T-helper 1 cell treated with Interleukin-12 subunit alpha and Interleukin-12 subunit beta and Interleukin-4 antibody, amounts not matched to agents 30 ng/mL and 1 ng/mL, for 36 hours (primary cell): ENCODE measurements around the gene COL5A1. TPM values are rescaled to one million over a fixed set of nuclear protein-coding genes. Genes with fewer than 3 reads are reported as not detected.
"Not testable (repeated sequence)": the region's sequence is repeated elsewhere in the genome, so short reads cannot be mapped to it uniquely, and the experiment has no call there.

Experiments used
- intact Hi-C: fragments of 100-400 bp; cut with micrococcal nuclease; formaldehyde crosslinking; loops from one replicate; pipeline ENCODE4 v1.15.1; 2024
- total RNA-seq: library from RNA; stranded (reverse); gene quantifications from 2 replicates; pipeline ENCODE4 v1.2.3, GENCODE V29; 2022

Gene COL5A1
- total RNA-seq, 1 donor from 2014 or later, result 0.02 TPM

DNA sequence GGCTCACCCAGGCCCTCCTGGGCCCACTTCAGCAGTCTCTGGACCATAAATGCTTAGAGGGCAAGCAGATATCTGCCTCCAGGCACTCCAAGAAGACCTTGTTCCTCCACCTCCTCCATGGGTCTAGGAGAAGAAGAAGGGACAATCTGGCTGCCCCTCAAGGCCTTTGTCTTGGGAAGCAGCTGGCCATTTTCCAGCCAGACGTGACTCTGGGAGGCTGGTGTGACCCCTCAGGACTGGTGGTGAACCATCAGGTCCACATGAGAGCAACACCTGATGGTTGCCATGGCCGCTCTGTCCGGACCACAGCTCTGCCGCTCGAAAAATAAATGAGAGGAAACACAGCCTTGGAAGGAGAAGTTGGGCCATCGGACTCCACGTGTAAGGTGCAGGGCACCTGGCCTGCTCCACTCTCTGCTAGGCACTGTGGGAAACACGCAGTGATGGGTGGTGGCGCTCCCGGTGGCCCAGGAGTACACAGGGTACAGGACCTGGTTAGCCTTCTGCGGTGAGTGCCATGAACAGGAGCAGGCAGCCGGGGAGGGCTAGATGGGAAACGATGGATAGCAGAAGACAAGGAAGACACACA is 3.0 kb upstream of the COL5A1 start:
- intact Hi-C loops, result no loop called here

DNA sequence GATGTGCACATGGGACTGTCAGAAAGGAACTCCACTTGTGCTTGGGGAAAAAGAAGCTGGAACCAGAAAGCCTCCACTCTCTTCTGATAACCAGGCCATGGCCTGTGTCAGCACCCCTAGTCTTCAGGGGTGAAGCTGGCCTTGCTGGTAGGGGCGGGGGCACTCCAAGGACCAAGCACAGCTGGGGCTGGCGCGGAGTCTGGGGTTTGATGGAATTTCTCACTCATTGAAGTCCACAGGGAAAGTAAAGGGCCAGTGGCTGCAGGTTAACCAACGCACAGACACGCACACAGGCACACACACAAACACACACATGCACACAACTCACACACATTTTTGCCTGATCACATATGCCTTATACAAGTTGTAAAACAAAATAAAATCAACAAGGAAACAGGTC is 1.6 kb upstream of the COL5A1 start:
- intact Hi-C loops, result no loop called here

DNA sequence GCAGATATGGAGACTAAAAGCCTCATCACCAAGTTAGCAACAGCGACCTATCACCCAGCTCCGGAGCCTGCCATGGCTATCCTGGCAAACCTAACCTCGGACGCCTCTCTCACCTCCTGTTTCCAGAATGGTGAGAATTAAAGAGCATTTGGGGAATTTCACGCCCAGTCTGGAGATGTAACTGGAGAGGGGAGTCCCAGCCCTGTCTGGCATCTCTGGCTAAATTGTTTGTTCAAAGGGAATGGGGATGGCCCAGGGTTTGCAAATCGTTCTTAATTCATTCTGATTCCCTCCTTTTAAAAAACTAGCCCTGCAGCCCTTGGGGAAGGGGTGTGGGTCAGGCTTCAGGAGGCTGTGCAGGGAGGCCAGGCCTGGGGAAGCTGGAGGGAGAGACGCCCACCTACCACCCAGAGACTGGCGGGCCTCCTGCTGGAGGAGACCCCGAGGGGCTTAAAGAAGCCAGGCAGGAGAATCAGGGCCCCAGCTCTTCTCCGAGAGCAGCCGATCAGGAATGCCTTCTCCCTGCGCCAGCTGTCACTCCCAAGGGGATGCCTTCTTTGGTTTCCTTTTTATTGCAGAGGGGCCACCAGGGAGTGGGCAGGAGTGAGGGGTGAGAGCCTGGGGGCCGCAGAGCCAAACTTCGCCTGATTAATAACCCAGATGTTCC is 964 bp upstream of the COL5A1 start:
- intact Hi-C loops, result no loop called here

DNA sequence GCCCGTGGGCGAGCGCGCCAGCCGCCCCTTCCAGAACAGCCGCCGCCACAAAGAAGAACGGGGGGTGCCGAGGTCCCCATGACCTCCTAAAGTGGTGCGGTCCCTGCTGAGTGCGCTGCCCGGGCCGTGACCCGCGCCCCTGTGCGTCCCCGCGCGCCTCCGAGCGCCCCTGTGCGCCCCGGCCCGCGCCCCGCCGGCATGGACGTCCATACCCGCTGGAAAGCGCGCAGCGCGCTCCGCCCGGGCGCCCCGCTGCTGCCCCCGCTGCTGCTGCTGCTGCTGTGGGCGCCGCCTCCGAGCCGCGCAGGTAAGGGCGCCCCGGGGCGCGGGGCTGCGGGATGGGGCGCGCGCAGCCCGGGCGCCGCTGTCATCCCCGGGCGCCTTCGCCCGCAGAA is 384 bp downstream of the COL5A1 start:
- intact Hi-C loops, result no loop called here

DNA sequence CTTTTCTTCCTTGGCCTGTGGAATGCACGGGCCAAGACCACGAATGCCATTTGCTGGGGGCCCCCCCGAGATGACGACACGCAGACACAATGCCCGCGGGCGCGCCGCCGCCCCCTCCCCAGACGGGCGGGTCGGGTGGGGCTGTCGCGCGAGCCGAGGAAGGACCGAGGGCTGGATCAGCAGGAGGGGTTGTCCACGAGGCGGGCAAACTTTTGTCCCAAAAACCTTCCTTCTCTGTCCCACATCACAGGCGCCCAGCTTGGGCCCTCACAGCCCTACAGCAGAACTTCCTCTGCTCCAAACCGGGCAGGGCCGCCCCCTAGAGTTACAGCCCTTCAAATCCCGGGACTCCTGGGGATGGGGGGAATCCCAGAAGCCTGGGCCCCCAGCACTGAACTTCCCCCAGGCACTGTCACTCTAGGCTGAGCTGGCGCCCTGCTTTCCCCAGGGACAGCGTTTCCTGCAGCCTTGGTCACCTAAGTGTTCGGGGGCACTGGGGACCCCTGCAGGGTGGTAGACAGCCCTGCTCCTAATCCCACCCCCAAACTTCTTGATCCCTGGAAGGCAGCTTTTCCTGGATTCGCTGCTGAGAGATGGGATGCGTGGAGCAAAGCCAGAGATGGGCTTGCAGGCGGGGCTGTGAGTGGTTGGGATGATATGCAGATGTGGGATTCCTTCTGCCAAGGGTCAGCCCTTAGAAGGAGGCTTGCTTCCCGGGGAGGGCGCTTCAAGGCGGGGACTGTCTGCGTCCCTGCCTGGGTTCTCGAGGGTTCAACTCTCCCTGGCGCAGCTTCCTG is 980 bp downstream of the COL5A1 start:
- intact Hi-C loops, result no loop called here

DNA sequence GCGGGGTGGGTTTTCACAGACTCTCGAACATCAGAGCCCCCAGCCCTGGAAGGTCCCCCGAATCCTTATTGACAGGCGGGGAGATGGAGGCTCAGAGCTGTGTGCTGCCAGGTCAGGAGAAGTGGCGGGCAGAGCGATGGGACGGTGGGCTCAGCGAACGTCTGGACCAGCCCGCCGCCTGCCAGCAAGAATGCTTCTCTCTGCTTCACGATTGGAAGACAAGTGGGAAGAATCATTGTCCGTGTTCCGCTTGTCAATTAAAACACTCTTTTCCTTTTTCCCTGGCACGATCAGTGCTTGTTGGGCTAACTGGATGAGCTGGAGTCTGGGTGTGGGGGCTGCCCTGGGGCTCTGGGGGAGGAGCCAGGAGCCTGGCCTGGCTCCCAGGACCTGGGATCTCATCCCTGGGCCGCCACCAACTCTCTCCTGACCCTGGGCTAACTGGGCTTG is 1.6 kb downstream of the COL5A1 start:
- intact Hi-C loops, result no loop called here

DNA sequence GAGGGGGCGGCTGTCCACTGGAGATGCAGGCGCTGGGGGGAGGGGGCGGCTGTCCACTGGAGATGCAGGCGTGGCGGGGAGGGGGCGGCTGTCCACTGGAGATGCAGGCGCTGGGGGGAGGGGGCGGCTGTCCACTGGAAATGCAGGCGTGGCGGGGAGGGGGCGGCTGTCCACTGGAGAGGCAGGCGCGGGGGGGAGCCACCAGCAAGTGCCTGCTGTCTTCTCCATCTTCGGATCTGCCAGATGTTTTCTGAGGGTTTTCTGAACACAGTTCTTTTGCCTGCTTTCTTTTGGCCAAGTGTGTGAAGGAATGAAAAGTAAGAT is 2.8 kb downstream of the COL5A1 start:
- intact Hi-C loops, result not testable (repeated sequence)

DNA sequence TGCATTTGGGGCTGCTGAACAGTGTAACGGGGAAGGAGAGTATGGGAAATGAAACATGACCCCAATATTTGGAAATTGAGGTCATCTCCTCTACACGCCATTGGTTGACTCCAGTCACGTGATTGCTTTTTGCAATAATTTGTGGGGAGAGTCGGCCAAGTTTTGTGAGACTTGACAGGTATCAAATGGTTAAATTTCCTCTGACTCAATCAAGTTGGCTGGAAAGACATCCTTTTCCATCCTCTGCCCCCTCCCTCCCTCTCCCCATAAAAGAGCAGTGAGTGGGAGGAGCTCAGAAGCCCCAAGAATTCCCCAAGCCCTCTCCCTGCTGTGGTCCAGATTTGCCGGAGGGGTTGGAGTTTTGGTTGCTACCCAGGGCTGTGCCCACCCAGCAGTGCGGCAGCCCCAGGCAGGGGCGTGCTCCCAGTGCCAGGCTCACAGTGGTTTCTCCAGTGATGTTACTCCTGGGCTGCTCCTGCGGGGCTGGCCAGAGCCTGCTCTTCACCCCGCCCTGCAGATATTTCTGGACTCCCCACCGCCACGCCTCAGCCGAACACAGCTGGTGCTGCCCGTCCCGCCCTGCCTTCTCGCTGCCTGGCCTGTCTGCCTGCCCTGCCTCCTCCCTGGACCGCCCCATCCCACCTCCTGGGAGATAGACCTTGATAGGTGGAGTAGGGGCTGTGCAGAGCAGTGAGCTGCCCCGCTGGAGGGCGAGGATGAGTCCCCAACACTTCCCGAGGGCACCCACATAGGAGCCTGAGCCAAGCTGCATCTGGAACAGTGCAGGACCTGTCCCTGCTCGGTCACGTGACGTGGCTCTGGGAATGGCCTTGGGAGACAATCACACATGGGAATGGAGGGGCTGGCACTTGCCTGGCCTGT is 3.4 kb downstream of the COL5A1 start:
- intact Hi-C loops, result no loop called here

DNA sequence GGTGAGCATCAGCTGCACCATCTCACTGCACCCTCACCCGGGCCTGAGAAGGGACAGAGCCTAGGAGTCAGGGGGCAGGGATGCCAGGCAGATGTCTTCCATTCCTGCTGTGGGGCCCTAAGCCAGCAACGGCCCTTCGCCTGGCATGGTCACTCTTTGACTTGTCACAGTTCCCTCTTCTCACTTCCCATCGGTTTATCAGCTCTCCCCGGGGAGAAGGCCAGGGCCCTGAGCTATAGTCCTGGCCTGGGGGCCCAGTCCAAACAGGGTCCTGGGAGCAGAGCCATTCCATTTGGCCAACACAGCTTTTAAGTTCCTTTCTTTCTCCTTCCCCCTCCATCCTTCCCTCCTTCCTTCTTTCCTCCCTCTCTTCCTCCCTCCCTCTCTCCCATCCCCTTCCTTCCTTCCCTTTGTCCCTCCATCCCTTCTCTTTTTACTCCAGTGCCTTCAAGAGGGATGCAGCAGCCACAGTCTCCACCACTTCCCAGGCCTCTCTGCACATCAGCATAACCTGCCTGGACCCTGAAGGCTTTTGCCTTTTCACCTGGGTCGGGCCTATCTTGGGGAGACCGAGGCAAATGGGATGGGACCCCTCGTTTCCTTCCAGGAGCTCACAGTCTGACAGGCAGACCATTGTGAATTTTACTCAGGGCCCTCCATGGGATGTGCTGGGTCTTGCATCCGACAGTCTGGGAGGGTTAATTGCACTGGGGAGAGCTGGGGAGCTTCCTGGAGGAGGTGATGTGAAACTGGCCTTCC is 4.2 kb downstream of the COL5A1 start:
- intact Hi-C loops, result no loop called here

DNA sequence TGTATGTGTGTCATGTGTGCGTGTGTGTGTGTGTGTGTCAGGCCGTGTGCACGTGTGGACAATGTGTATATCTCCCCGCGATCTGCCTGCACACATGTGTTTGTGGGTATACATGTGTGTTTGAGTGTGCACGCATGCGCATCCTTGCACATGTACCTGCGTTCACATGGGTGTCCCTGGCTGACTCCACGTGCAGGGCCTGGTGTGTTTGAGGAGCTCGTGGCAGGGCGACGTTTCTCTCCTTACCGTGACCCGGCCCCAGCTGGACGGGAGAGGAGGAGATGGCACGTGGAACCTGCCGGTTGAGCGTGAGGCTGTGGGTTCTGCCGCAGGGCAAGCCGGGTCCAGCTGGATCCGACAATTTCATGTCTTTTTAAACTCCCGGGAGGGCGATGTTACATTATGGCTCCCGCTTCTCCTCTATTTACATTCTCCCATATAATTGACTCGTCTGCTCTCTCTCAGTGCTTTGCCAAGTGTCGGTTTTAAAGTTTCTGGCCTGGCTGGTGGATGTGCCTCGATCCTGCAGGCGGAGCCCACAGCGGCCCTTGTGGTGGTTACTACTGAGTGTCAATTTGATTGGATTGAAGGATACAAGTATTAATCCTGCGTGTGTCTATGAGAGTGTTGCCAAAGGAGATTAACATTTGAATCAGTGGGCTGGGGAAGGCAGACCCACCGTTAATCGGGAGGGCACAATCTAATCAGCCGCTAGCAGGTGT is 5.9 kb downstream of the COL5A1 start:
- intact Hi-C loops, result no loop called here

DNA sequence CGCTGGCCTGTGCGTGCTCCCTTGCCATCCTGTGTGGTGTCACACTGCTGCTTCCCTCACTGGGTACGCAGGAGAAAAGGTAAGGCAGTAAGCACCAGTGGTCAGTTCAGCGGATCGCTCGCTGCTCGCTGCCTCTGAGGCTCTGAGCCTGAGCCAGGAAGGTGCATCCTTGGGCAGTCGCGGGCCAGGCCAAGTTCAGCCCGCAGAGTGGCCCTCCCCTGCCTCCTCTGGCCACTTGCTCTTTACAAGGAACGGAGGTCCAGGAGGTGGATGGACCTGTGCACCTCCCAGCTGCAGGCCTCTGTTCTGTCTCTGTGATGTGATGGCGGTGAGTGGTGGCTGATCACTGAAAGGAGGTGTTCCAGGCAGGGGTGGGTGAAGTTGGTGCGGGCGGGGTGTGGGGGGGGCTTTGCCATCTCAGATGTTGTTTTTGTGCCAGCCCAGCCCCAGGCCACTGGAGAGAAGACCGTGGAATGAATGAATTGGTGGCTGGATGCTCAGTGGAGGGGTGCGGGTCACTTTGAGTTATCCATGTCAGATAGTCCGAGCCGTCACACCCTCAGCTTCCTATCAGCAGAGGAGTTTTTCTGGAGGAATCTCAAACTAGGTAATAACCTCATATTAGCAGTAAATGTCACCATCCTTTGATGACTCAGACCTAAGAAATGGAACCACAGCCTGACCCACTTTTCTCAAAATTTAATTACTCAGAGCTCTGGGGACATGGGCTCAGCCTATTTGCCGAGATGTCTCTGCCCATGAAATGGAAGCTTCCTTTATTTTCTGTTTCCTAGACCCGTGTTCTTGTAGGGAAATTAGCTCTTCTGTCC is 7.3 kb downstream of the COL5A1 start:
- intact Hi-C loops, result no loop called here

DNA sequence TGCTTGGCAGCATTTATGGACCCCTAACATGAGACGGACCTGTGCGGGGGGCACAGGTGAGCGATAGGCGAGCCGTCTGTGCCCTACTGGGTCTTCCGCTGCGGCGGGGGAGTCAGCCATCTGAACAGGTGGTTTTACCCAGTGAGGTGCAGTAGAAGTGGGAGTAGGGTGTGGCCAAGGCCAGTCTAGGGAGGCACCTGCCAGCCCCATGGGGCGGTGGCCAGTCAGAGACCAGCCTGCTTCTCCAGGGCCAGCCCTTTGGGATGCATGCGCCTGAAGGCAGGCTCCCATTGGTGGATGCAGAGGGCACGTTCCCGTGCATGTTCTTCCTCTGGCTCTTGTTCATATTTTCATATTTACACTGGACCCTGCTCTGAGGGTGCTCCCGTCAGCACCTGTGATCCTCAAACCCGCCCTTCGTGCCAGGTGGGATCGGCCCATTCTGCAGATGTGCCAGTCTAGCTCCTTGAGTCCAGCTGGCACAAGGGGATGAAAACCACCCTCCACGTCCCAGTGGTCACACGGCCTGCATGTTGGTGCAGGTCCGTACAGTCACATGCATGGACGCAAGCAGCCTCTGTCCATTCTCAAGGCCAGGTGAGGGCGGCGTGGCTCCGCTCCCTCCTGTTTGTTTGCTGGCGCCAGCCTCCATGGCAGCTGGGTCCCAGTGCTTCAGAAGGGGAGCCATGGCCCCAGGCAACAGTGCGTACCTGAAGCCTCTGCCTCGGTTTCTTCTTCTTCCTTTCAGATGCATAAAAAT is 9.0 kb downstream of the COL5A1 start:
- intact Hi-C loops, result no loop called here

DNA sequence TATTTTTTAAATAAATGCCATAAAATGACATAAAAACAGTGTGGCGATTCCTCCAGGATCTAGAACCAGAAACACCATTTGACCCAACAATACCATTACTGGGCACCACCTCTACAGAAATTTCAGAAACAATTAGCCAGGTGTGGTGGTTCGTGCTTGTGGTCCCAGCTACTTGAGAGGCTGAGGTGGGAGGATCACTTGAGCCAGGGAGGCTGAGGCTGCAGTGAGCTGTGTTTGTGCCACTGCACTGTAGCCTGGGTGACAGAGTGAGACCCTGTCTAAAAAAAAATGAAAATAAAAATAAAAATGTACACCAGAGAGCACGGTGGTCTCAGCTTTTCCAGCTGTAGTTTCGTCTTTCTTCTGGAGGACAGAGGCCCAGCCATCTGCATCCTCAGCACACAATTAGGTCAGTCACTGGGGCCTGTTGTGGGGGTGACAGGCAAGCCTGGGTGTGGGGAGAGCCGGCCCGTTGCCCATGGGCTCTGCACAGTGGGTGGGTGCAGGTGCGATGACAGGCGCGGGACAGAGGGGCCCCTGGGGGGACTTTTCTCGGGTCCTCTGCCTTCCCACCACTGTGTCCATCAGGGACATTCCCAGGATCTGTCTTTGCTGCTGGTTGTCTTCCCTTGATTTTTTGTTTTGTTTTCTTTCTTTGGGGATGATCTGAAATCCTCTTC is 9.8 kb downstream of the COL5A1 start:
- intact Hi-C loops, result no loop called here

DNA sequence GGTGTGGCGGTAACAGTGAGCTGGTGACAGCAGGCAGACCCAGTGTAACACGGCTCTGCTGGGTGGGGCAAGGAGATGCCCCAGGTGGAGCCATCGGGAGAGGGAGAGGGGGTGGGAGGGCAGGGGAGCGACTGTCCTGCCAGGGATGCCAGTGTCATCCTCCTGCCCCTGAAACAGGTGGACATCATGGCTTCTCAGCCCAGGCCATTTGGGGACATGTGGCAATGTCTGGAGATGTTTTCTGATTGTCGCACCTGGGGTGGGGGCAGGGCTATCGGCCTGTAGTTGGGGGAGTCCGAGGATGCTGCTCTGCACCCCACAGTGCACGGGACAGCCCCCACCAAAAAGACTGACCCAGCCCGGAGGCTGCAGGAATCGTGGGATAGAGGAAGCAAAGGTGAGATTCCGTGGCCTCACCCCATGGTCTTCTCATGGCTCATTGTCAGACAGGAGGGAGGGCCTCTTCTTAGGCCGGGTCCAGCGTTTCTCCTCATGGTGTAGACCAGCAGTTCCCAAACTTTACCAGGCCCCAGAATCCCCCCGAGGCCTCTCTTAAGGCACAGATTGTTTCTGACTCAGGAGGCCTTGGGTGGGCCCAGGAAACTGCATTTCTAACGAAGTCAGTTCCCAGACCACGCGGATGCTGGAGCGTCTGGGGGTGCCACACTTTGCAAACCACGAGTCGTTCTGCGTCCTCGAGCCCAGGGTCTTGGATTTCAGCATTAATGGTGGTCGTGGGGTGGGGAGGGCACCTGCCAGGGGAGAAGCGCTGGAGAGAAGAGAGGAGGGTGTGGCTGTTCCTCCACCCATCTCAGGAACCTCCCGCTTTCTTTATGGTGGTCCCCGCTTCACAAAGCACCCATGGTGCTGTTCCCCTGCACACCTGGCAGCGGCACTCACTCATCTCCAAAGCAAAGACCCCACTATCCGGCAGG is 11.0 kb downstream of the COL5A1 start:
- intact Hi-C loops, result no loop called here

DNA sequence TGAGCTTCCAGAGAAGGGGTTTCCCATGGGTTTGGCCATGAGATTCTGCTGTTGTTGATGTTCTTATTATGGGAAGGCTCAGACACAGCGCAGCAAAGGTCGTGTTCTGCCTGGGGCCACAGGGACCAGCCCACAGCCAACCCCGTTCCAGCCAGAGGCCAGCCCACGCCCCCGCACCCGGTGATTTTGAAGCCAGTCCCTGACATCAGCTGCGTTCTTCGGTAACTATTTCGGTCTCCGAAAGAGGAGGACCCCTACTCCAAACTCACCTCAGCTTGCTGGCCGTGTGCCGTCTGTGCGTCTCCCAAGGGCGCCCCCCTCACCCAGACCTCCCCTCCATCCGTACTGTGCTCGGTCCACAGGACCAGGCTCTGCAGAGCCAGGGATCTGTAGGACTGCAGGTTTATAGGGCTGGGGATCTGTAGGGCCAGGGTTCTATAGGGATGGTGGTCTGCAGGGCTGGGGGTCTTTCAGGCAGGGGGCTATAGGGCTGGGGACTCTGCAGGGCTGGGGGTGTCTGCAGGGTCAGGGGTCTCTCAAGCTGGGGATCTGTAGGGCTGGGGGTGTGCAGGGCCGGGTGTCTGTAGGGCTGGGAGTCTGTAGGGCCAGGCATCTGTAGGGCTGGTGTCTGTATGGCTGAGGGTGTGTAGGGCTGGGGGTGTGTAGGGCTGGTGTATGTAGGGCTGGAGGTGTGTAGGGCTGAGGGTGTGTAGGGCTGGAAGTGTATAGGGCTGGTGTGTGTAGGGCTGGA is 11.8 kb downstream of the COL5A1 start:
- intact Hi-C loops, result no loop called here

DNA sequence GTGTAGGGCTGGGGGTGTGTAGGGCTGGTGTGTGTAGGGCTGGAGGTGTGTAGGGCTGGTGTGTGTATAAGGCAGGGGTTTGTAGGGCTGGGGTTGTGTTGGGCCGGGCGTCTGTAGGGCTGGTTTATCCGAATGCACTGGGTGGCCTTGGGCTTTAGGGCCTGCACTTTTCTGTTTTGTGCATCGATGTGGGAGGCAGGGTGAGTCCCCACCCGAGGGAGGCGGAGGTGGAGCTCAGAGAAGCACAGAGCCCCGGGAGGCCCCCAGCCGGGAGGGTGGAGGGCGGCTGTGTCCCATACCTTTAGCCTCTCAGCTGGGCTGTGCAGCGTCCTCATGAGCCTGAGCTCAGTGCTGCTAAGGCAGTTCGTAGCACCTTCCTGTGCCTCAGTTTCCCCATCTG is 13.5 kb downstream of the COL5A1 start:
- intact Hi-C loops, result no loop called here
